AG04449 (cell line): ENCODE data around the gene PAX7.

Experiments
- CTCF ChIA-PET: fragments of 350-600 bp; formaldehyde crosslinking; extraction: SDS; loops from one replicate; lab custom pipeline; 2021; ENCODE audit warnings: antibody characterized with exemption; lab: Yijun Ruan, JAX
- POLR2A ChIA-PET: fragments of 400-600, 350-600 bp; formaldehyde crosslinking; extraction: SDS; loops from one replicate; lab custom pipeline; 2020; ENCODE audit warnings: antibody characterized with exemption, inconsistent platforms; lab: Yijun Ruan, JAX
- DNase-seq: peaks from one replicate; pipeline ENCODE4 v3.0.0-alpha.2; 2010; ENCODE audit warnings: low read depth, low spot score
- H3K4me3 ChIP-seq: 2 replicates; pipeline ENCODE4 v1.5.1; 2011; ENCODE audit warnings: low read depth, mild to moderate bottlenecking, control low read depth, low read length
- TF ChIP-seq, protein P1 (sequence below): IDR thresholded peaks from one replicate; pipeline ENCODE4 v1.5.1; 2011; ENCODE audit warnings: mild to moderate bottlenecking, moderate library complexity, low read length, control low read depth, inconsistent platforms; ENCODE audit not compliant: insufficient read depth; ENCODE audit errors: missing control alignments

The PAX7 gene

GRCh38 chr1:18731591-18732235 is 101.1 kb downstream of the PAX7 start:
- CTCF ChIA-PET: no interaction called here
- TF ChIP-seq, protein P1, sequence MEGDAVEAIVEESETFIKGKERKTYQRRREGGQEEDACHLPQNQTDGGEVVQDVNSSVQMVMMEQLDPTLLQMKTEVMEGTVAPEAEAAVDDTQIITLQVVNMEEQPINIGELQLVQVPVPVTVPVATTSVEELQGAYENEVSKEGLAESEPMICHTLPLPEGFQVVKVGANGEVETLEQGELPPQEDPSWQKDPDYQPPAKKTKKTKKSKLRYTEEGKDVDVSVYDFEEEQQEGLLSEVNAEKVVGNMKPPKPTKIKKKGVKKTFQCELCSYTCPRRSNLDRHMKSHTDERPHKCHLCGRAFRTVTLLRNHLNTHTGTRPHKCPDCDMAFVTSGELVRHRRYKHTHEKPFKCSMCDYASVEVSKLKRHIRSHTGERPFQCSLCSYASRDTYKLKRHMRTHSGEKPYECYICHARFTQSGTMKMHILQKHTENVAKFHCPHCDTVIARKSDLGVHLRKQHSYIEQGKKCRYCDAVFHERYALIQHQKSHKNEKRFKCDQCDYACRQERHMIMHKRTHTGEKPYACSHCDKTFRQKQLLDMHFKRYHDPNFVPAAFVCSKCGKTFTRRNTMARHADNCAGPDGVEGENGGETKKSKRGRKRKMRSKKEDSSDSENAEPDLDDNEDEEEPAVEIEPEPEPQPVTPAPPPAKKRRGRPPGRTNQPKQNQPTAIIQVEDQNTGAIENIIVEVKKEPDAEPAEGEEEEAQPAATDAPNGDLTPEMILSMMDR: no peak
- no peak overlapping the region for H3K4me3 ChIP-seq
- DNase-seq: no peak
- POLR2A ChIA-PET: no interaction called here

- POLR2A ChIA-PET: no interaction called here
- CTCF ChIA-PET: no interaction called here
- H3K4me3 ChIP-seq: no peak overlapping the region
- TF ChIP-seq, protein P1: no peak
- no peak for DNase-seq
Measured at GRCh38 chr1:18732686-18733085, 102.0 kb downstream of the PAX7 start.

DNA sequence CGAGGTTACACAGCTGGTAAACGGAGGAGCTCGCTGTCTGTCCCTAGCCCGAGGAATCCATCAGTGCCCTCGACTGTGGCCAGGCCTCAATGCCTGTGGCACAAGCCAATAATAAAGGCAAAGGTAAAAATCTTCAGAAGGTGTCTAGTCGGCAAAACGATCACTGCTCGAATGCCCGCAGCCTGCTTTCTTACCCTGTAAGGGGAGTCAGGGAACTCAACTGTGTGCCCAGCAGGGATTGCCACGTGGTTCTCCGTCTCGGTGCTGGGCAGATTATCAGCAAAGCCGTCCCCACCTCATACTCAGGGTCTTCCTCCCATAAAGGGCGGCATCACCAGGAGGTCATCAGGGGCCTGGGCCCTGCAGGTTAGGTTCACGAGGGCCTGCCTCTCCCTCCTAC is 103.4 kb downstream of the PAX7 start:
- TF ChIP-seq, protein P1: no peak
- DNase-seq: no peak
- CTCF ChIA-PET: no interaction called here
- POLR2A ChIA-PET: no interaction called here
- H3K4me3 ChIP-seq: no peak overlapping the region

- no peak for DNase-seq
- H3K4me3 ChIP-seq: no peak overlapping the region
- TF ChIP-seq, protein P1: no peak
- ChIA-PET POLR2A (no interaction called here), CTCF (no interaction called here)
Measured at GRCh38 chr1:18734461-18735223, 104.0 kb downstream of the PAX7 start.

- ChIA-PET POLR2A (no interaction called here), CTCF (no interaction called here)
- no peak for DNase-seq
- no peak overlapping the region for H3K4me3 ChIP-seq
- TF ChIP-seq, protein P1: no peak
Measured at GRCh38 chr1:18735224-18735997, 104.8 kb downstream of the PAX7 start.

- CTCF ChIA-PET: no interaction called here
- no peak overlapping the region for H3K4me3 ChIP-seq
- DNase-seq: no peak
- TF ChIP-seq, protein P1: no peak
- POLR2A ChIA-PET: no interaction called here
Measured at GRCh38 chr1:18736958-18737357, 106.3 kb downstream of the PAX7 start.
